WERI-Rb-1 (cell line): ENCODE data around the gene RTKN.

ENCODE experiments used
- DNase-seq: peaks from one replicate; pipeline ENCODE4 v3.0.0-alpha.2; 2020
- H3K27ac ChIP-seq: fragments of 250-450 bp; sonication (Bioruptor Pico); 2 replicates; pipeline ENCODE4 v1.5.1; 2020; ENCODE audit warnings: mild to moderate bottlenecking, moderate library complexity
- H3K27me3 ChIP-seq: fragments of 250-450 bp; sonication (Bioruptor Pico); 2 replicates; pipeline ENCODE4 v1.5.1; 2021; ENCODE audit warnings: mild to moderate bottlenecking, low read depth, moderate library complexity; ENCODE audit not compliant: insufficient read depth, severe bottlenecking
- H3K36me3 ChIP-seq: fragments of 250-450 bp; sonication (Bioruptor Pico); 2 replicates; pipeline ENCODE4 v1.5.1; 2020; ENCODE audit warnings: mild to moderate bottlenecking, moderate library complexity
- H3K4me3 ChIP-seq: 2 replicates; pipeline ENCODE4 v1.5.1; 2011; ENCODE audit warnings: low read depth, mild to moderate bottlenecking, control low read depth, low read length
- H3K9me3 ChIP-seq: fragments of 250-450 bp; sonication (Bioruptor Pico); 2 replicates; pipeline ENCODE4 v1.5.1; 2021; ENCODE audit warnings: mild to moderate bottlenecking, moderate library complexity; ENCODE audit not compliant: severe bottlenecking
- TF ChIP-seq, protein P1 (sequence below): IDR thresholded peaks from 2 replicates; pipeline ENCODE4 v1.5.1; 2011; ENCODE audit warnings: low read depth, mild to moderate bottlenecking, control low read depth, inconsistent platforms, low read length

Gene RTKN

DNA sequence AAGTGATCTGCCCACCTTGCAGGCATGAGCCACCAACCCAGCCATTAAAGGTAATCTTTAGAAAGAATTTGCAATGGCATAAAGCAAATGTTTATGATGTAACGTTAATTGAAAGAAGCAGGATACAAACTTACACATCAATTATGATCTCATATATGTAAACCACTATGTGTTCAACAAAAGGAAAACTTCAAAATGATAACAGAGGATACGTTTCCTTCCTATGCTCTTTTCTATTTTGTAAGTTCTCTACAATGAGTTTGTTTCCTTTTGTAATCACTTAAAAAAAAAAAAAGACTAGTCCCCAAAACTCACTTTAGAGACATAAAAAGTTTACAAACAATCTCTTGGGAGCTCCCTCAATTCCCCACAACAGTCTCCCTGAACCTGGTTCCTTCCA lies 21.7 kb downstream of the RTKN start:
- TF ChIP-seq, protein P1, sequence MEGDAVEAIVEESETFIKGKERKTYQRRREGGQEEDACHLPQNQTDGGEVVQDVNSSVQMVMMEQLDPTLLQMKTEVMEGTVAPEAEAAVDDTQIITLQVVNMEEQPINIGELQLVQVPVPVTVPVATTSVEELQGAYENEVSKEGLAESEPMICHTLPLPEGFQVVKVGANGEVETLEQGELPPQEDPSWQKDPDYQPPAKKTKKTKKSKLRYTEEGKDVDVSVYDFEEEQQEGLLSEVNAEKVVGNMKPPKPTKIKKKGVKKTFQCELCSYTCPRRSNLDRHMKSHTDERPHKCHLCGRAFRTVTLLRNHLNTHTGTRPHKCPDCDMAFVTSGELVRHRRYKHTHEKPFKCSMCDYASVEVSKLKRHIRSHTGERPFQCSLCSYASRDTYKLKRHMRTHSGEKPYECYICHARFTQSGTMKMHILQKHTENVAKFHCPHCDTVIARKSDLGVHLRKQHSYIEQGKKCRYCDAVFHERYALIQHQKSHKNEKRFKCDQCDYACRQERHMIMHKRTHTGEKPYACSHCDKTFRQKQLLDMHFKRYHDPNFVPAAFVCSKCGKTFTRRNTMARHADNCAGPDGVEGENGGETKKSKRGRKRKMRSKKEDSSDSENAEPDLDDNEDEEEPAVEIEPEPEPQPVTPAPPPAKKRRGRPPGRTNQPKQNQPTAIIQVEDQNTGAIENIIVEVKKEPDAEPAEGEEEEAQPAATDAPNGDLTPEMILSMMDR = no peak
- no peaks in the 10 kb centered on the region for H3K27me3 ChIP-seq
- H3K4me3 ChIP-seq = no peak overlapping the region
- peaks cover 4% of the 10 kb centered on the region; the same call in 1 of the 2 replicates for H3K36me3 ChIP-seq
- no peaks in the 10 kb centered on the region for H3K9me3 ChIP-seq
- no peak overlapping the region for H3K27ac ChIP-seq
- no peak for DNase-seq

DNA sequence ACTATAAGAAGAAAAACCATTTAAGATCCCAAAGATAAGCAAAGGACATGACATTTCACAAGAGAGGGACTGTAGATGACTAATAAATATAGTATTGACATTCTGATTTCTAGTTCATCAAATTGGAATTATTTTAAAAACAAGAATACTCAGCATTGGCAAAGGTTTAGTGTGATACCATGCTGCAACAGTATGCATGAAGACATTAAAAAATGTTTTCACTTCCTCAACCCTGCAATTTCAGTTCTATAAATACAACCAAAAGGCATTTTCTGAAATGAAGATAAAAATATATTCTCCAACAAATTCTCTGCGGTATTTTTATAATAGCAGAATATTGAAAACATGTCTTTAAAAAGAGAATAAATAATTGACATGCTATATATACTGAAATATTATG lies 22.4 kb downstream of the RTKN start:
- TF ChIP-seq, protein P1 = no peak
- no peaks in the 10 kb centered on the region for H3K9me3 ChIP-seq
- no peak overlapping the region for H3K4me3 ChIP-seq
- no peaks in the 10 kb centered on the region for H3K36me3 ChIP-seq
- no peak for DNase-seq
- no peaks in the 10 kb centered on the region for H3K27me3 ChIP-seq
- no peak overlapping the region for H3K27ac ChIP-seq

DNA sequence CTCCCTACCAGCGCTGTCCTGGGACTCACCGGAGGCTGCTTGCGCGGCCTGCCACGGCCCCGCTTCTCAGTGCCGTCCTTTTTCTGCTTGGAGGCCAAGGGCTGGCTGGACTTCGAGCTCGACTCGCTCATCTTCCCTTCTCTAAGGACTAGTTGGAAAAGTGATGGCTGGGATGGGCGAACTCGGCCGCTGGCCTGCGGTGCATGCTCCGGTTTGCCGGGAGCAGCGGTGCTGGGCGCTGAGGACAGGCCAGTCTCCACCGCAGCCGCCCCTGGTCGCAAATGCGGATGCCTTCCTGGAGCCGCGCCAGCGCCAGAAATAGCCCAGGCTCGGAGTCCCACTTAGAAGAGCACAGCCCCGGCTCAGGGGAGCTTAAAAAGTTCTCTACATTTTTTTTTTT lies 23.4 kb downstream of the RTKN start:
- no peaks in the 10 kb centered on the region for H3K9me3 ChIP-seq
- no peaks in the 10 kb centered on the region for H3K27me3 ChIP-seq
- H3K36me3 ChIP-seq = no peaks in the 10 kb centered on the region

DNA sequence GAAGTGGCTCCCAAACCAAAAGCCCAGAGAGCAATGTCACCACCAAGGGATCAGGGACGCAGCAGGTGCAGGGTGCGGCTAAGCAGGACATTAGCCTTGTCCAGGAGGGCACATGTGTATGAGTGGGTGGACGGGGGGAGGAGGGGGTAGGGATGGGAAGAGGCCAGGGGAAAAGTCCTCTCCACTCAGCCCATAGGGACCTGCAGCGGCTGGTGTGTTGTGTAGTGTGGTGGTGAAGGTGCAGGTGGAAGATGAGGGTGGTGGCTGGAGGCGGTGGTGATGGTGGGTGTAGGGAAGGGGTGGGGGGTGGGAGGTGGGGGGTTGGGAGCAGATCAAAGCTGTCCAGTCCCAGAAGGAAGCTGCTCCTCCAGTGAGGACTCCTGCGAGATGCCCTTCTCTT lies 24.0 kb downstream of the RTKN start:
- TF ChIP-seq, protein P1 = no peak
- no peak overlapping the region for H3K27ac ChIP-seq
- no peaks in the 10 kb centered on the region for H3K27me3 ChIP-seq
- no peaks in the 10 kb centered on the region for H3K9me3 ChIP-seq
- no peak overlapping the region for H3K4me3 ChIP-seq
- no peak for DNase-seq
- no peaks in the 10 kb centered on the region for H3K36me3 ChIP-seq

More for the DNA sequence above, 23.4 kb downstream of the RTKN start:
- DNase-seq = no peak
- Histone ChIP-seq H3K4me3 (no peak overlapping the region), H3K27ac (no peak overlapping the region)
- TF ChIP-seq, protein P1 = no peak

DNA sequence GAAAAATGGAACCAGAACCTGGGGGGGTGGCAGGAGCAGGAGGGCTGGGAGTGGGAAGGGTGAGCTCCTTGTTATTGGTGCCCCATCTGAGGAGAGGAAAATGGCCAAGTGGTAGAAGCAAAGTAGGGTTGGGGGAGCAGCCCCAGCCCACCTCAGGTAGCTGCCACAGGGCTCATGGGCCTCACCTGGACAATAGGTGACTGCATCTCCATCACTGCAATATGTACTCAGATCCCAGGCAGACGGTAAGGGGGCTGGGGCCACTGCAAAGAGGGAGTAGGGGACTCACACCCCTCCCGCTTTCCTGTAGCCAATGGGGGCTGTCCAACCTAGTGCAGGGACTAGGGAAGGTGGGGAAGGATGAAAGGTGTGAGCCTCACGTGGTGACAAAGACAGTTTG lies 24.5 kb downstream of the RTKN start:
- no peaks in the 10 kb centered on the region for H3K36me3 ChIP-seq
- no peaks in the 10 kb centered on the region for H3K27me3 ChIP-seq
- no peak overlapping the region for H3K4me3 ChIP-seq
- H3K27ac ChIP-seq = no peak overlapping the region
- no peak for DNase-seq
- TF ChIP-seq, protein P1 = no peak
- no peaks in the 10 kb centered on the region for H3K9me3 ChIP-seq

DNA sequence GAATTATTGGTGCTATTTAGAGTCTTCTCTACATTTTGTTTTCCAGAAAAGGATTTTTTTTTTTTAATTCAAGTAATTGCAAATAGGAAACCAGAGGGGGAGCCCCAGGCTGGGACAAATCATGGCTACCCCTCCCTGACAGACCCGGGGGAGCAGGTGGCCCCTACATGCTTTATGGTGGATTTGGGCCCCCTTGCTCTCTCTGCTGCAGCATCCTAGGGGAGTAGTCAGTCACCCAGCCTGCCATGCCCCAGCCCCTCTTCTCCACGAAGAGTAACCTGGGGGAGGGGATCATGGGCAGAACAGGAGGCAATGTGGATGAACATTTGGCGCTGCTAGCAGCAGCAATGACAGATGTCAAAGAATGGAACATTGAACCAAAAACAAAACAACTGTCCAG lies 25.0 kb downstream of the RTKN start:
- TF ChIP-seq, protein P1 = no peak
- Histone ChIP-seq H3K27me3 (no peaks in the 10 kb centered on the region), H3K9me3 (no peaks in the 10 kb centered on the region), H3K4me3 (no peak overlapping the region), H3K27ac (no peak overlapping the region), H3K36me3 (no peaks in the 10 kb centered on the region)
- no peak for DNase-seq
